ENCODE data around the gene TEX53.

The TEX53 gene

GRCh38 chr9:114655689-114656088, 1.9 kb downstream of the TEX53 start:
- intact Hi-C loops (cut with DNase I; ENCODE audit: low total_unique reads), result no loop called here
- TF ChIP-seq CTCF (IDR thresholded peaks at IDR 0.05), result no peak
- H3K27me3 ChIP-seq, result no peaks in the 10 kb centered on the region
- peaks cover 0 to 2% (median 0%) of the 10 kb centered on the region in 4 donors for H3K4me1 ChIP-seq
- no peak for DNase-seq
- H3K36me3 ChIP-seq, result peaks cover 0 to 4% (median 0%) of the 10 kb centered on the region in 3 donors
- H3K9me3 ChIP-seq, result no peaks in the 10 kb centered on the region
- no peak overlapping the region for H3K4me3 ChIP-seq
- H3K27ac ChIP-seq, result no peak overlapping the region

GRCh38 chr9:114653556-114654159, 3.9 kb downstream of the TEX53 start:
- no peaks in the 10 kb centered on the region for H3K36me3 ChIP-seq
- no peaks in the 10 kb centered on the region for H3K9me3 ChIP-seq
- H3K4me1 ChIP-seq, result peaks cover 0 to 2% (median 0%) of the 10 kb centered on the region in 4 donors
- H3K27me3 ChIP-seq, result no peaks in the 10 kb centered on the region
- H3K27ac ChIP-seq, result no peak overlapping the region
- DNase-seq, result peak; percentile 79 to 86
- intact Hi-C loops (cut with DNase I; ENCODE audit: low total_unique reads), result loop anchor here (2.0 kb wide), 1 partner anchor 249 kb away; no protein-coding TSS in a partner anchor
- H3K4me3 ChIP-seq, result no peak overlapping the region
- TF ChIP-seq CTCF (IDR thresholded peaks at IDR 0.05), result peak; percentile 78 to 79

GRCh38 chr9:114652776-114653555, 4.6 kb downstream of the TEX53 start:
- intact Hi-C loops (cut with DNase I; ENCODE audit: low total_unique reads), result loop anchor here (2.0 kb wide), 1 partner anchor 248 kb away; no protein-coding TSS in a partner anchor

GRCh38 chr9:114643896-114644295, 13.7 kb downstream of the TEX53 start:
- H3K27ac ChIP-seq, result no peak overlapping the region
- TF ChIP-seq CTCF (IDR thresholded peaks at IDR 0.05), result no peak
- intact Hi-C loops (cut with DNase I; ENCODE audit: low total_unique reads), result no loop called here
- no peaks in the 10 kb centered on the region for H3K27me3 ChIP-seq
- H3K9me3 ChIP-seq, result no peaks in the 10 kb centered on the region
- H3K4me1 ChIP-seq, result no peaks in the 10 kb centered on the region
- H3K36me3 ChIP-seq, result peaks cover 37 to 68% (median 46%) of the 10 kb centered on the region in 3 donors
- H3K4me3 ChIP-seq, result no peak overlapping the region
- no peak for DNase-seq

More at GRCh38 chr9:114652776-114653555, 4.6 kb downstream of the TEX53 start:
- no peak for DNase-seq
- Histone ChIP-seq H3K27me3 (no peaks in the 10 kb centered on the region), H3K4me3 (no peak overlapping the region), H3K4me1 (peaks cover 0 to 2% (median 0%) of the 10 kb centered on the region in 4 donors), H3K9me3 (no peaks in the 10 kb centered on the region), H3K27ac (no peak overlapping the region), H3K36me3 (peaks cover 0 to 5% (median 2%) of the 10 kb centered on the region in 3 donors)
- TF ChIP-seq CTCF (IDR thresholded peaks at IDR 0.05), result no peak

GRCh38 chr9:114643001-114643400, 14.6 kb downstream of the TEX53 start:
- no peak overlapping the region for H3K4me3 ChIP-seq
- intact Hi-C loops (cut with DNase I; ENCODE audit: low total_unique reads), result no loop called here
- no peaks in the 10 kb centered on the region for H3K27me3 ChIP-seq
- no peak for DNase-seq
- H3K9me3 ChIP-seq, result no peaks in the 10 kb centered on the region
- no peak for TF ChIP-seq CTCF (IDR thresholded peaks at IDR 0.05)
- H3K4me1 ChIP-seq, result no peaks in the 10 kb centered on the region
- H3K27ac ChIP-seq, result no peak overlapping the region
- peaks cover 38 to 73% (median 52%) of the 10 kb centered on the region in 3 donors for H3K36me3 ChIP-seq
